ENCODE measurements around the gene ATR. TPM values are rescaled to one million over a fixed set of nuclear protein-coding genes. Genes with fewer than 3 reads are reported as not detected.

The ATR gene
- total RNA-seq, 1 experiment from 2014 or later: 40.8 TPM

DNA sequence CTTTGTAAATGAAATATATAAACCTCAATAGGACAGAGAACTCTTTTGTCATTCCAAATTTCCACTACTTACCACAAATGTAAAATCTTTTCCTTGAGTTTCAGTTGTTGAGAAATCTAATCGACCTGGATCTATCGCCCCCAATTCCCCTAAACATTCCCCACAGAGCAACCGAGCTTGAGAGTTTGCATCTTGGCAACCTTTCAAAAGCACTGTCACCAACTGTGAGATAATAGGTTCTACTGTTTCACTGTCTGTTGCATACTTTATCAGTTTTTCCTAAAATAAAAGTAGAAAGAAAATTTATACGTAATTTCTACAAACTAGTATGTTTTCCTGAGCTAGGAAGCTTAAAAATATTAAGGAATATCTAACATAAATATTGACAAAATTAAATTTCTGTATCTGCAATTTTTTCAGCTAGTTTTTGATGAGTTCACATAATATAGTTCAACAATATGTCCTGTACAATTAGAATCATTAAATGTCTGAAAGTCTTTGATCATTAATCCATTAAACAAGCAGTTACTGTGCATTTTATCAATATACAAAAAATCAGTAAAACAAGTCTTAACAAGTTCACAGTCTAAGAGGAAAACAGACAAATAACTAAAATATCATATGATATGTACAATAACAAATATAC lies 54.5 kb downstream of the ATR start:
- no peak for DNase-seq (ENCODE audit: low spot score)

DNA sequence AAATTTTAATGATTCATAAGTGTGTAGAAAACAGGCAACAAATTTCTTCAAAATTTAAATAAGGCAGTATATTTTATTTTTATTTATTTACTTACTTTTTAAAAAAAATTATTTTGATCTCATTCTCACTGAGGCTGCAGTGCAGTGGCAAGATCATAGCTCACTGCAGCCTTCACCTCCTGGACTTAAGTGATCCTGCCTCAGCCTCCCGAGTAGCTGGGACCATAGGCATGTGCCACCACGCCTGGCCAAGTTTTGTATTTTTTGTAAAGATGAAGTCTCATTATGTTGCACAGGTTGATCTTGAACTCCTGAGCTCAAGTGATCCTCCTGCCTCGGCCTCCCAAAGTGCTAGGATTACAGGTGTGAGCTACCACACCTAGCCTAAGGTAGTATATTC lies 69.5 kb downstream of the ATR start:
- no peak for DNase-seq (ENCODE audit: low spot score)

DNA sequence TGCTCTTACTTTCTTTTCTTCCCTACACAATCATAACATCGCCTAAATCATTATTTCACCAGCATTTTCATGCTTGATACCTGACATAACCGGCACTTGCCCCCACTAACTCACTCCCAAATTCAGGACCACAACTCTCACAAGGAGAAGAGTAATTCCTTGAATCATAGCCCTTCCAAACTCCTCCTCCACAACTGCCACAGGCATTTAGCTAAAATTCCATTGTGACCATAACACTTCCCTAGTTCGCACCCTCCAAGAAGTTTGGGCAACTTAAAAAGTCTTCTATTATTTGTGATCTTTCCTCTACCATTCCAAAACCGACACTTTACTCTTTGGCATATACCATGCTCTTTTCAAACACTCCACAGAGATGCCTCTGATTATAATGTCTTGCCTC lies 71.3 kb downstream of the ATR start:
- no peak for DNase-seq (ENCODE audit: low spot score)

DNA sequence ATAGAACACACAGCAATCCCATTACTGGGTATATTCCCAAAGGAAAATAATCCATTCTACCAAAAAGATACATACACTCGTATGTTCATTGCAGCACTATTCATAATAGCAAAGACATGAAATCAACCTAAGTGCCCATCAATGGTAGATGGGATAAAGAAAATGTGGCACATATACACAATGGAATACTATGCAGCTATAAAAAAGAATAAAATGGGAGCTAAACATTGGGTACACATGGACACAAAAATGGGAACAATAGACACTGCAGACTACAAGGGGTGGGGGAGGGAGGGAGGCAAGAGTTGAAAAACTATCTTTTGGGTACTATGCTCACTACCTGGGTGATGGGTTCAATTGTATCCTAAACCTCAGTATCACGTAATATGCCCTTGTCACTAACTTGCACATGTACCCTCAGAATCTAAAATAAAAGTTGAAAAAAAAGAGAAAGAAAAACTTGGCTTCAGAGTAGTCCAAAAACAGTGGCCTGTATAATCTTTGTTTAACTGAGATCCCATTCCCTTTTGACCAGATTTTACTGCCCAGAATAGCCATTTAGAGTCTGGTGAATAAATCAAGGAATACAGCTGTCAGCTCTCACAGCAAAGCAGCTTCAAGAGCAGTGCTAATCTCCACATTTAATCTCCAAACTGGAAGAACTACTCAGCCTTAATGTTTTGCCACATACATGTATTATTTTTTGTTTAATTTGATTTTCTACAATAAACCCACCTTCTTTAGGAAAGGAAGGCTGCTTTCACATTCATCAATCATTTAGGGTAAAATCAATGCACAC lies 76.1 kb downstream of the ATR start:
- DNase-seq (ENCODE audit: low spot score): no peak

DNA sequence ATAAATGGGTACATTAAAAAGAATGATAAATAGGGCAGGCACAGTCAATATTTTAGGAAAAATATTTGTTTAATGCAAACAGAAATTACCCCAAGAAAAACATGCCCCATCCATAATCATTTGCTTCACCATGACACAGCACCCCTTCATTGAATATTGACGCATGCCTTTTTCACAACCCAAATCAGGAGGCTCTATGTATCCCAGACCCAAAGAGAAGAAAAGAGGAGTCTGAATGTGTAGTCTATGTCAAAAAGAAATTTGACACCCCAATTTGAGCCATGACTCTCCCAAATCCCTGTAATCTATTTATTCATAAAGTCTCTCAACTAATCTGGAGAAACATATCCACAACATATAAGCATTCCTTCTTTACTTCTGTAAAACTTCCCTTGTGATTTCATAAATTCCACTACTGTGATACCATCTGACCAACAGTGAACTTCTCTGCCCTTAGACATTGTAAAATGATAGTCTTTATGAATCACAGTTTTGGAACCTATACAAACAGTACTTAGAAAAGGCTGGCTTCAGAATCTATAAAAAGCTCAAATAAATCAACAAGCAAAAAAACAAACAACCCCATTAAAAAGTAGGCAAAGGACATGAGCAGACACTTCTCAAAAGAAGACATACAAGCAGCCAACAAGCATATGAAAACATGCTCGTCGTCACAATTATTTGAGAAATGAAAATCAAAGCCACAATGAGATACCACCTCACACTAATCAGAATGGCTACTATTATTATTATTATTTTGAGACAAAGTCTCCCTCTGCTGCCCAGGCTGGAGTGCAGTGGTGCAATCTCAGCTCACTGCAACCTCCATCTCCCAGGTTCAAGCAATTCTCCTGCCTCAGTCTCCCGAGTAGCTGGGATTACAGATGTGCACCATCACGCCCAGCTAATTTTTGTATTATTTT lies 77.3 kb downstream of the ATR start:
- DNase-seq (ENCODE audit: low spot score): peak; percentile 86

DNA sequence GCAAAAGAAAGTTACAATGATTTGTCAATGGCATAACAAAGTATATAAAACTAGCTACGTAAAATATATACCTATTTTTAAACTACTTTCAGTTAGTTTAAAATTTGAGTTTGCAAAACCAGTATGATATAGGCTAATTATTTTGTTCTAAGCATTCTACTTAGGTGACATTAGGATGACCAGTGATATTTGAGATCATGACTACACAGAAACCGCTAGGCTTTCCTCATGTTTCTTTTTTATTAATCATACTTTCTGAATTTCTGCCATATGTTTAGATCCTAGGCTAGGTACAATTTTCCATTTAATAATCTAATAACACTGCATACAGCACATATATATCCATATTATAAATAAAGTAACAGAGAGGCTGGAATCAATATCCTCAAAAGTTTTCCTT lies 78.3 kb downstream of the ATR start:
- DNase-seq (ENCODE audit: low spot score): no peak

GRCh38 chr3:142498397-142499180 lies 79.9 kb downstream of the ATR start:
- DNase-seq (ENCODE audit: low spot score): no peak

DNA sequence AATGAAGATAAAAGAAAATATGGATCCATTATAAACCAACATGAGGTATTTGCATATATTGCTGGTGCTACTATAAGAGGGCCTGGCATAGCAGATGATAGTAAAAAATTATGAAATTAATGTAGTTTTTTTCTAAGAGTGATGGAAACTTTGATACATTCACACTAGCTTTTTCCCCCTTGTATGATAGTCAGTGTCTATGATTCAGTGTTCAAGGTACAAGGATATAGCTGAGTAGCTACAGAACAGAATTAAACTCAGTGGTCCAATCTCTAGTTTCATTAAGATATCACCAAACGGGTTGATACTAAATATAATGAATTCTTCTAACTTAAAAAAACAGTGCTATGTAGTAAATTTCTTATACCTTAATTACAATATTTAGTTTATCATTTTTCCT lies 80.8 kb downstream of the ATR start:
- no peak for DNase-seq (ENCODE audit: low spot score)

- no peak for DNase-seq (ENCODE audit: low spot score)
Measured at GRCh38 chr3:142495103-142495502, 83.4 kb downstream of the ATR start.

- no peak for DNase-seq (ENCODE audit: low spot score)
Measured at GRCh38 chr3:142492184-142492583, 86.3 kb downstream of the ATR start.

- DNase-seq (ENCODE audit: low spot score): no peak
Measured at GRCh38 chr3:142489572-142490323, 88.8 kb downstream of the ATR start.

DNA sequence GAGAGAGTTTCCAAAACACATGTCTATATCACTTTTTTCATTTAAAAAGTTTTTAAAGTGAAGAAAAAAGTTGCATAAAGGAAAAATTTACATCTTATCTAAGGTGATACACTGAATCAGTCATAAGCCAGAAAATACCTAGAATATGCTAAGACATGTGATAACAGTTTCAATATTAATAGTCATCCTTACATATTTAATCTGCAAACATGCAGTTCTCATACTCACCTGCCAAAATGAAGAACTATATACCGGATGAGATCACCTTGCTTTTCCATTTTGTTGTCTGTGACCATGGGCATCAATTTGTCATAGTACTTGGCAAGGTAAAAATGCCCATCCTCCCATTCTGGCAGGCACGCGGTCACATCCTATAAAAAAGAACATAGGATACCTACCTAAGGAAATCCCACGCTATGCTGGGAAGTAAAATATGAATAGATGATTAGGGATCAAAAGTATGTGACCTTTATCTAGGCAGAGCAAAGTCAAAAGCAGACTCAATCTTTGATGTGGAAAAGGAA lies 93.6 kb downstream of the ATR start:
- DNase-seq (ENCODE audit: low spot score): no peak

GRCh38 chr3:142481196-142481595 lies 97.3 kb downstream of the ATR start:
- no peak for DNase-seq (ENCODE audit: low spot score)

GRCh38 chr3:142470826-142471225 lies 107.7 kb downstream of the ATR start:
- no peak for DNase-seq (ENCODE audit: low spot score)

GRCh38 chr3:142468456-142468855 lies 110.1 kb downstream of the ATR start:
- no peak for DNase-seq (ENCODE audit: low spot score)

- DNase-seq (ENCODE audit: low spot score): no peak
Measured at GRCh38 chr3:142467768-142468167, 110.8 kb downstream of the ATR start.

DNA sequence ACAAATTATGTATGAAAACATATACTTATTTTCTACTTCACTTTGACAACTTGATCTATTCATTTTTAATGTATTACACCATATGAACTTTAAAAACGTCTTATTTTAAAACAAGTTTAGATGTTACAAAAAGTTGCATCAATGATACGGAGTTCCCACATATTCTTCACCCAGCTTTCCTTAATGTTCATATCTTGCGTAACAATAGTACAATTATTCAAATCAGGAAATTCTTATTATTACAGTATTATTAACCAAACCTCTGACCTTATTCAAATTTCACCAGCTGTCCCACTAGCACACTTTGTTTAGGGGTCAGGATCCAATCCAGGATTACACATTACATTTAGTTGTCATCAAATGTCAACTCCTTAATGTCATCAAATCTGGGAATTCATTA lies 117.8 kb downstream of the ATR start:
- no peak for DNase-seq (ENCODE audit: low spot score)

- no peak for DNase-seq (ENCODE audit: low spot score)
Measured at GRCh38 chr3:142459929-142460328, 118.6 kb downstream of the ATR start.

DNA sequence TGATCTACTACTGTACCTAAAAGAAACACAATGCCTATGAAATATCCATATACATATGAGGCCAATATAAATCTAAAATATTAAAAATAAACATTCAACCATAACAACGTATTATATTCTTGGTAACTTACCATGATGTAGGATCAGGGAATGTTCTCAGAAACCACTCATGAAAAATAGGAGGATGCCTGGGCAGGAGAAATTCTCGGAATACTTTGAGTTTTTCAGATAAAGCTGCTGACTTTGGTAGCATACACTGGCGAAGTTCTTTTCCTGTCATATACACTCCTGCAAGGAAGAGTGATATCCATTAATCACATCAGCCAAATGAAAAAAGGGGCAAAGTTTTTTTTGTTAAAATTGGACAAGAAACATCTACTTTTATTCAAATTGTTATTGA lies 119.4 kb downstream of the ATR start:
- no peak for DNase-seq (ENCODE audit: low spot score)

- DNase-seq (ENCODE audit: low spot score): no peak
Measured at GRCh38 chr3:142450881-142451280, 127.7 kb downstream of the ATR start.

DNA sequence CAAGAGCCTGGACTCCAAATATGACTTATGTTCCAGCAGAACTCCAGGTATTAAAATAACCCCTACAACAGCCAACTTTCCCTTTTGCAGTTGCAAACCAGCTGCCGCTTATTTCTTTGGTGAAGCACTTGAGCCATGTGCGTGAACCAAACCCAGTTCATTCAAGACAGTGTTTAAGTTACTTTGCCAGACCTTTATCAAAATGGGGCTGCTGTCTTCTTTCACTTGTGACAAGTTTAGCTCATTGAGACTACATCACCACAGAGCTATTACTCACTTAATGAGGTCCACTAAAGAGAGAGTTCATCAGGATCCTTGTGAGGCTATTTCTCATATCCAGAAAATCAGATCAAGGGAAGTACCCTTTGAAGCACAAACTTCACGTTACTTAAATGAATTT lies 128.3 kb downstream of the ATR start:
- DNase-seq (ENCODE audit: low spot score): no peak

All from A172 (cell line).